Measurements from ENCODE around the gene TOM1L2.

TOM1L2 gene

DNA sequence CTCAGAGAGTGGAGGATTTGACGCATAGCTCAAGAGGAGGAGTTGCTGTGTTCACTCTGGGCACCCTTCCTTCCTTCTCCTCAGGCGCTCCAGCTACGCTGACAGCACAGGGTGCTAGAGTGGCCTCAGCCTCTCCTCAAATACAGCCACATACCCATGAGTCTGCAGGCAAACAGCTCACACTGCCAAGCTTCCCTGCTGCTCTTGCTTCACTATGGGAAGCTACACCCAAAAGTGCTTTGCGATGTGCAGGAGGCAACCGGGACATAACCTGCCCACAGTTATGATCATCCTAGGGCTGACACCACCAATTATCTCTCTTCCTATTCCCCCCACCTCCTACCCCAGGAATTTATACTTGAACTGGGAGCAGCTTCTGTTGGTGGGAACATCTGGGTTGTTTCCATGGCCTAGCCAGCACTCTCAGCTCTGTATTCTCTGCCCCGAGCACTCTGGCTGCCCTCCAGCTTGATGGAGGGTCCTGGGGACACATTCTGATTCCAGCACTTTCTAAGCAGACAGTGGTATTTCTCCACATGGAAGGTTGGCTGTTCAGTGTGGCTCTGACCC lies 95.2 kb downstream of the TOM1L2 start:
- H3K9ac ChIP-seq (ENCODE audit: low read depth, low read length): no peak overlapping the region
- DNase-seq (no peak), ATAC-seq (ENCODE audit: insufficient read depth, low read depth) (no peak)
- no peak overlapping the region for H3K27ac ChIP-seq (ENCODE audit: low read length)
- H3K36me3 ChIP-seq (ENCODE audit: insufficient read depth, low read length): peaks cover 18% of the 10 kb centered on the region
- no peaks in the 10 kb centered on the region for H3K27me3 ChIP-seq (ENCODE audit: insufficient read depth, low read length, poor library complexity)
- no peak overlapping the region for H2AFZ ChIP-seq (ENCODE audit: low read depth, low read length)
- H3K79me2 ChIP-seq (ENCODE audit: insufficient read depth, low read length): no peaks in the 10 kb centered on the region
- no peaks in the 10 kb centered on the region for H3K4me1 ChIP-seq (ENCODE audit: insufficient read depth, low read length)
- H3K4me2 ChIP-seq (ENCODE audit: insufficient read depth, low read length): no peak overlapping the region
- no peaks in the 10 kb centered on the region for H3K9me3 ChIP-seq (ENCODE audit: insufficient read depth, low read length, severe bottlenecking)
- no peak overlapping the region for H3K4me3 ChIP-seq (ENCODE audit: low read depth in 1 of 2, low read length in 2 of 2)
- no peaks in the 10 kb centered on the region for H4K20me1 ChIP-seq (ENCODE audit: insufficient read depth, low read length)
- TF ChIP-seq, protein P1, sequence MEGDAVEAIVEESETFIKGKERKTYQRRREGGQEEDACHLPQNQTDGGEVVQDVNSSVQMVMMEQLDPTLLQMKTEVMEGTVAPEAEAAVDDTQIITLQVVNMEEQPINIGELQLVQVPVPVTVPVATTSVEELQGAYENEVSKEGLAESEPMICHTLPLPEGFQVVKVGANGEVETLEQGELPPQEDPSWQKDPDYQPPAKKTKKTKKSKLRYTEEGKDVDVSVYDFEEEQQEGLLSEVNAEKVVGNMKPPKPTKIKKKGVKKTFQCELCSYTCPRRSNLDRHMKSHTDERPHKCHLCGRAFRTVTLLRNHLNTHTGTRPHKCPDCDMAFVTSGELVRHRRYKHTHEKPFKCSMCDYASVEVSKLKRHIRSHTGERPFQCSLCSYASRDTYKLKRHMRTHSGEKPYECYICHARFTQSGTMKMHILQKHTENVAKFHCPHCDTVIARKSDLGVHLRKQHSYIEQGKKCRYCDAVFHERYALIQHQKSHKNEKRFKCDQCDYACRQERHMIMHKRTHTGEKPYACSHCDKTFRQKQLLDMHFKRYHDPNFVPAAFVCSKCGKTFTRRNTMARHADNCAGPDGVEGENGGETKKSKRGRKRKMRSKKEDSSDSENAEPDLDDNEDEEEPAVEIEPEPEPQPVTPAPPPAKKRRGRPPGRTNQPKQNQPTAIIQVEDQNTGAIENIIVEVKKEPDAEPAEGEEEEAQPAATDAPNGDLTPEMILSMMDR (IDR thresholded peaks at IDR 0.05; ENCODE audit: borderline replicate concordance, extremely low read depth, low read length, poor library complexity, severe bottlenecking): no peak
- TF ChIP-seq EZH2 (IDR thresholded peaks at IDR 0.05; ENCODE audit: borderline replicate concordance, low read depth, low read length, severe bottlenecking): no peak

DNA sequence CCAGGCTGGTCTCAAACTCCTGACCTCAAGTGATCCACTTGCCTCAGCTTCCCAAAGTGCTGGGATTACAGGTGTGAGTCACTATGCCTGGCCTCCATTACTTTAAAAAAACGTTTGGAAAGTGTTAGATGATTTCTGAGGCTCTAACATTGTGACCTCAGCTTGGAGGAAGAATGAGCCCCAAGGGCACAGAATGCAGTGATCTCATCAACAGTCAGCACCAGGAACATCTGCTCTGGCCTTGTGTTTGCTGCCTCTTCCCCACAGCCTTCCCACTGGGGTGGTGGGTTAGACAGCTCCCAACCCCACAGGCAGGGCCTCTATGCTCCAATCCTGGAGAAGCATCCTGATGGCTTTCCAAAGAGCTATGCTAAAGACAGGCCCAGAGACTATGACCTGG lies 97.7 kb downstream of the TOM1L2 start:
- peaks cover 18% of the 10 kb centered on the region for H3K36me3 ChIP-seq (ENCODE audit: insufficient read depth, low read length)
- H2AFZ ChIP-seq (ENCODE audit: low read depth, low read length): no peak overlapping the region
- no peak overlapping the region for H3K27ac ChIP-seq (ENCODE audit: low read length)
- no peak overlapping the region for H3K4me3 ChIP-seq (ENCODE audit: low read depth in 1 of 2, low read length in 2 of 2)
- TF ChIP-seq EZH2 (IDR thresholded peaks at IDR 0.05; ENCODE audit: borderline replicate concordance, low read depth, low read length, severe bottlenecking): no peak
- TF ChIP-seq, protein P1 (IDR thresholded peaks at IDR 0.05; ENCODE audit: borderline replicate concordance, extremely low read depth, low read length, poor library complexity, severe bottlenecking): no peak
- H3K9ac ChIP-seq (ENCODE audit: low read depth, low read length): no peak overlapping the region
- no peaks in the 10 kb centered on the region for H3K79me2 ChIP-seq (ENCODE audit: insufficient read depth, low read length)
- H3K4me2 ChIP-seq (ENCODE audit: insufficient read depth, low read length): no peak overlapping the region
- no peak for ATAC-seq (ENCODE audit: insufficient read depth, low read depth)
- no peaks in the 10 kb centered on the region for H3K9me3 ChIP-seq (ENCODE audit: insufficient read depth, low read length, severe bottlenecking)
- no peaks in the 10 kb centered on the region for H3K4me1 ChIP-seq (ENCODE audit: insufficient read depth, low read length)
- no peak for DNase-seq
- H4K20me1 ChIP-seq (ENCODE audit: insufficient read depth, low read length): no peaks in the 10 kb centered on the region
- no peaks in the 10 kb centered on the region for H3K27me3 ChIP-seq (ENCODE audit: insufficient read depth, low read length, poor library complexity)

DNA sequence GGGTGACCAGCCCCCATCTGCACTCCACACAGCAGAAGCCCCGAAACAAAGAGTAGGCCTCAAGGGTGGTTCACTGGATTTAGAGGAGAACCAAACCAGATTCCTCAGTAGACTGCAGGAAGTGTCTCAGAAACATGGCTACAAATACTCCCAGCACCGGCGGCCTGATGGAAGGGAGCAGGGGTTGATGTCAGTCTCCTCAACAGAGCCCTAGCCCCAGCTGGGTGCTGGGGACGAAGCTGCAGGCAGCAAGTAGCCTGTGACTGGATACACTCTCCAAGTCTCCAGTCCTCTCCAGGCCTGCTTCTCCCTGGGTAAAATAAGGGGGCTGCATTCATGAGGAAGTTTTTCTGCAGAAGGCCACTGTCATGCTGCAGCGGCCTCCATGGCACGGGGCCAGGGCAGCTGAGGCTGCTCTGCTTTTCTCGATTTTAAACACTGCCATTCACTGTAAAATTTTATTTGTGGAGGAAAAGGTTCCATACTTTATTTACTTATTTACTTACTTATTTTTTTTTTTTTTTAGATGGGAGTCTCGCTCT lies 98.7 kb downstream of the TOM1L2 start:
- Histone ChIP-seq H3K27me3 (ENCODE audit: insufficient read depth, low read length, poor library complexity) (no peaks in the 10 kb centered on the region), H3K4me1 (ENCODE audit: insufficient read depth, low read length) (peaks cover 6% of the 10 kb centered on the region), H3K27ac (ENCODE audit: low read length) (no peak overlapping the region), H3K9ac (ENCODE audit: low read depth, low read length) (no peak overlapping the region), H4K20me1 (ENCODE audit: insufficient read depth, low read length) (no peaks in the 10 kb centered on the region), H3K4me2 (ENCODE audit: insufficient read depth, low read length) (no peak overlapping the region), H2AFZ (ENCODE audit: low read depth, low read length) (no peak overlapping the region), H3K4me3 (ENCODE audit: low read depth in 1 of 2, low read length in 2 of 2) (no peak overlapping the region), H3K79me2 (ENCODE audit: insufficient read depth, low read length) (no peaks in the 10 kb centered on the region), H3K9me3 (ENCODE audit: insufficient read depth, low read length, severe bottlenecking) (no peaks in the 10 kb centered on the region), H3K36me3 (ENCODE audit: insufficient read depth, low read length) (peaks cover 13% of the 10 kb centered on the region)
- TF ChIP-seq, protein P1 (IDR thresholded peaks at IDR 0.05; ENCODE audit: borderline replicate concordance, extremely low read depth, low read length, poor library complexity, severe bottlenecking): no peak
- no peak for DNase-seq
- no peak for ATAC-seq (ENCODE audit: insufficient read depth, low read depth)
